SIG-M5 treated with dmso at 0.1 percent for 504 hours (cell line): Measurements from ENCODE around the gene FIGNL2.

Source experiments
- DNase-seq: peaks from one replicate; lab custom pipeline; 2025; ENCODE audit not compliant: unreplicated experiment; lab: John Stamatoyannopoulos, UW

FIGNL2 gene

GRCh38 chr12:51874000-51874399 is 25.5 kb upstream of the FIGNL2 start:
- no peak for DNase-seq

DNA sequence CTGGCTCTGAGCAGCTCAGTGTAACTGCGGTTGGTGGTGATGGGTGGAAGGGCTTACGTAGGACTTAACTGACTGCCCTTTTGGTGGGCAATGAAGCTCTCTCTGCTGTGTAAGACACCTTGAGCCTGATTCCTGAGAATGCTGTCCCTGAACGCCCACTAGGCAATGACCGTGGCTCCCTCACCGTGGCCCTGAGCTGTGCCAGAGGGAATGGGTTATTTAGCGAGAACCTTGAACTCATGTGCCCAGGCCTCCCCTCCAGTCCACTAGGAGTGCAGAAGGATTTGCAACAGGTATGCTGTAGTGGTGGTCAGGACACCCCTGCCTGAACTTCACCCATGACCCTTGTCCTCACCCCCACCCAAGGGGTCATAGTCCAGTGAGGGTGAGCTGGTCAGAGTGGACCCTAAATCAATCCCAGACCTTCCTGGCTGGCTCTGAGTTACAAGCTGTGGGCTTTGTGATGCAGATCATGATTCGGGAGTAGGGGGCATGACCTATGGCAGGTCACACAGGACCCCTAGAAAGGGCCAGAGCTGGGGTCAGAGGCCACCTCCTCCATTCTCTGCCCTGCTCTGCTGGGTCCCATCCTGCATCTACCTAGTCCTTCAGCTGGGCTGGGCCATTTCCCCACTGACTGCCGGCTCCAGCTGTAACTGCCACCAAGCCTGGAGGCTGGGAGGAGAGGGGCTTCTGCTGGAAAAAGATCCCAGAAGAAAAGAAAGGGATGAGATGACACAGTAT is 24.9 kb upstream of the FIGNL2 start:
- no peak for DNase-seq

- no peak for DNase-seq
These were observed 24.1 kb upstream of the FIGNL2 start for GRCh38 chr12:51872689-51872981.

GRCh38 chr12:51871918-51872688 is 23.6 kb upstream of the FIGNL2 start:
- no peak for DNase-seq

DNA sequence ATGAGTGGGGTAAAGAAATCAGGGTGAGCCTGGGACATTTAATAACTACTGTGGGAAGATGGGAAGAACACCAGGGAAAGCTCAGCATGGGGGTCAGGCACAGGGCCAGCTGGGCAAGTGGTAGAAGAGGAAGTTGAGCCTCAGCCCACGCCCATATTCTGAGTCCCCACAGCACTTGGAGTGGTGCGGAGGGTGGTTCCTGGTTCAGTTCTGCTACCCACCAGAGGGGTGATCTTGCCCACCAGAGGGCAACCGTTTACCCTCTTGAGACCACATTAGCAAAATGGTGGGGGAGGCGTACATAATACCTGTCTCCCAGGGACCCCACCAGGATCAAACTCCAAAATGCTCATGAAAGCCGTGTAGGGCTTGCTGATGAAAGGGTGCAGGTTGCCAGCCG is 22.6 kb upstream of the FIGNL2 start:
- DNase-seq: peak; percentile 47

- no peak for DNase-seq
These were observed 22.0 kb upstream of the FIGNL2 start for GRCh38 chr12:51870504-51870903.

DNA sequence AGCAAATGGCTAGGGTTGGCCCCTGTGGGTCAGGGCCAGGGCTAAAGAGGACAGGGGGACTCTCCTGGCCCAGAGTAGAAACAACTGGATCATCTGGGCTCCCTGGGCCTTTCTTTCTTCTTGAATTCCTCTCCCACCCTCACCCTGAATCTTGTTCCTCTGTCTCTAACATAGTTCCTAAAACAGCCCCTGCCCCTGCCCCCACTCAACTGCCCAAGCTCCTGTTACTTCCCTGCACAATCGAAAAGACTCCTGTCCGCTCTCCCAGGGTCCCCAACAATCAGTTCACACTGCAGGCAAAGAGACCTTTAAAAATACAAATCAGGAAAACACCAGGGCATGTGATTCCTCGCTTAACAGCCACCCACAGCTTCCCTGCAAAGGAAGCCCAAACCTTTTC is 21.4 kb upstream of the FIGNL2 start:
- no peak for DNase-seq

DNA sequence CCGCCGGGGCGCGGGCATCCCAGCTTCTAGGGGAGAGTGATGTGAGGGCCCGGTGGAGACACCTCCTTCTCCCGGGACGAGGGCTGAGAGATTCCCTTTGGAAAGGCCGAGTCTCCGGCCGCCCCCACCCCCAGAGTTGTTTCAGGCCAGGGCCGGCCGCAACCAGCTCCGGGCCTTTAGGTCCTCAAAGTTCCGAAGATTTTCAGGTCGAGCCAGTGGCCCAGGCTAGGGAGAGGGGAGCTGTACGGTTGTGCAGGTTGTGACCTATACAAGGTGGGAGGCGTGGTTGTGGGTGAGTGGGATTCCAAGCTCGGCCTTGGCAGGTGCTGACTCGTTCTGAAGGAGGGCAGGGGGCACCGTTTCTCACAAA is 21.0 kb upstream of the FIGNL2 start:
- DNase-seq: no peak

- no peak for DNase-seq
These were observed 20.4 kb upstream of the FIGNL2 start for GRCh38 chr12:51868821-51869495.

- no peak for DNase-seq
These were observed 19.4 kb upstream of the FIGNL2 start for GRCh38 chr12:51867796-51868428.

DNA sequence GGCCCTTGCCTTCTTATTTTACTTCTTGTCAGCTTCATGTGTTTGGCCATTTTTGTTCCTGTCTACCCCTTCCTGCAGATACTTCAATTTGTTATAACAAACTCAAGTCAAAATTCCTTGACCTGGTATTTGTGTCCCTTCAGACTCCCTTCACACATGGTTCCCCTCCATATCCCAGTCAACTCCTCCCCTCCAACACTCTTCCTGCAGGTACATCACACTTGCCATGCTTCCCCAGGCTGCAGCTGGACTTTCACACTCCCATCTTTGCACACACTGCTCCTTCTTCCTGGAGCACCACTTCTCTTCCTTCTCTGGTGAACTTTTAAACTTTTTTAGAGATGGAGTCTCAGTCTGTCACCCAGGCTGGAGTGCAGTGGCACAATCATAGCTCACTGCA is 18.9 kb upstream of the FIGNL2 start:
- DNase-seq: no peak

DNA sequence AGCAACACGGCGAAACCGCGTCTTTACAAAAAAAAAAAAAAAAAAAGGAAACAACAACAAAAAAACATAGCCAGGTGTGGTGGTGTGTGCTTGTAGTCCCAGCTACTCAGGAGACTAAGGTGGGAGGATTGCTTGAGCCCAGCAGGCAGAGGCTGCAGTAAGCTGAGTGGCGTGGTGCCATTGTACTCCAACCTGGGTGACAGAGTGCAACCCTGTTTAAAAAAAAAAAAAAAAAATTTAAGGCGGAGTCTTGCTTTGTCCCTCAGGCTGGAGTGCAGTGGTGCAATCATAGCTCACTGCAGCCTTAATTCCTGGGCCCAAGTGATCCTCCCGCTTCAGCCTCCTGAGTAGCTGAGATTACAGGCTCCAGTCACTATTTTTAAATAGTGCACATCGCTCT is 18.2 kb upstream of the FIGNL2 start:
- DNase-seq: no peak

GRCh38 chr12:51866324-51866723 is 17.8 kb upstream of the FIGNL2 start:
- no peak for DNase-seq

DNA sequence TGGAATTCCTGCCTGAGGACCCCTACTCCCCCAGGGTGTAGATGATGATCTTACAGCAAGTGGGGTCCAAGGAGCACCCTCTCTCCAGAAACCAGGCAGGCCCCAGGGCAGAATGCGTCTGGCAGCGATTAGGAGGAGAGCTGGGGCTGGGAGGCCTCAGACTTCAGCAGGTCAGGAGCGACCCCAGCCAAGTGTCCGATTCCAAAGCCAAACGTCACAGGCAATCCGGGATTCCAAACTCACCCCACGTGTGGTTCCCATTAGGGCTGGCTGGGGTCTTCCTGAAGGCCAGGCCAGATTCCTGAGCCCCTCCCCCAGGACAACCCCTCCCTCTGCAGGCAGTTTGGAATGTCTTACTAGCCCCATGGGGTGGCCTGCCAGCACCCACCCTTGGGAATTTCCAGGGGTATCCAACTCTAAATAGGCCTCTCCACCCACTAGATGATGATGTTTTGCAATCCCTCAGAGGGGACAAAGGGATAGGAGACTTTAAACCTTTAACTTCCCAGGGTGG is 17.3 kb upstream of the FIGNL2 start:
- DNase-seq: no peak

DNA sequence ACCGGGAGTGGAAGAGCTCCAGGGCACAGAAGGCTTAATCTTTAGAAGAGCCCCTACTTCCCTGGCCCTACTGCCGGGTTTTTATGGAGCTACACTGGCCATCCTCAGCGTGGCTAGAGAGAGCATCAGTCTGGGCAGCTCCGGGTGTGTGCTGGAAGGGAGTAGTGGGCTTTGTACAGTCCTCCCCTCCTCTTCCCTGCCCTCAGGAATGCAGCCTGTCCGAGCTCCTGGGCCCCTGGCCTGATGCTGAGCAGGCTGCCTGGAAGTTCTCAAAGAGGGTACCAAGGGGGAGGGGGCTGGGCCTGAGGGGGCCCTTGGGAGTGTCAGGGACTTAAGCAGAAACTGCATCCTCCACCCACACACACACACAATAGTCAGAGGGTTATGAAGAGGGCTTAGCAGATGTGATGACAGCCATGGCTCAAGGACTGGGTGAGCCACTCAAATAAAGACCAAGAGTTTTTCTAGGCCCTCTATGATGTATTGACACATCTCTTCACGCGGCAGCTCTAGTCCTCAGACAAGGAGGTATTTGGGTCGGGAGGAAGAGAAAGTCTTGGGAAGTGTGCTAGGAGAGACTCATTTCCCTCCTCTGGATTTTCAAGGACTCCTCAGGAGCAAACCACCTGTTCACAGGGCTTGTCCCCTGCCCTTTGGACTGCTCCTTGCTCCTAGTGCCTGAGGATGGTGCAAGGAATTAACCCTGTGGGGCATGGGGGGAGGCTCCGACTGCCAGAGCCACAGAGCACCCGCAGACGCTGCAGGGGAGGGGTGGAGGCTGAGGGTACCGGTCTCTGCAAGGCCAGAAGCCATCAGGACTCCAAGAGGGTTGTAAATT is 16.5 kb upstream of the FIGNL2 start:
- no peak for DNase-seq

DNA sequence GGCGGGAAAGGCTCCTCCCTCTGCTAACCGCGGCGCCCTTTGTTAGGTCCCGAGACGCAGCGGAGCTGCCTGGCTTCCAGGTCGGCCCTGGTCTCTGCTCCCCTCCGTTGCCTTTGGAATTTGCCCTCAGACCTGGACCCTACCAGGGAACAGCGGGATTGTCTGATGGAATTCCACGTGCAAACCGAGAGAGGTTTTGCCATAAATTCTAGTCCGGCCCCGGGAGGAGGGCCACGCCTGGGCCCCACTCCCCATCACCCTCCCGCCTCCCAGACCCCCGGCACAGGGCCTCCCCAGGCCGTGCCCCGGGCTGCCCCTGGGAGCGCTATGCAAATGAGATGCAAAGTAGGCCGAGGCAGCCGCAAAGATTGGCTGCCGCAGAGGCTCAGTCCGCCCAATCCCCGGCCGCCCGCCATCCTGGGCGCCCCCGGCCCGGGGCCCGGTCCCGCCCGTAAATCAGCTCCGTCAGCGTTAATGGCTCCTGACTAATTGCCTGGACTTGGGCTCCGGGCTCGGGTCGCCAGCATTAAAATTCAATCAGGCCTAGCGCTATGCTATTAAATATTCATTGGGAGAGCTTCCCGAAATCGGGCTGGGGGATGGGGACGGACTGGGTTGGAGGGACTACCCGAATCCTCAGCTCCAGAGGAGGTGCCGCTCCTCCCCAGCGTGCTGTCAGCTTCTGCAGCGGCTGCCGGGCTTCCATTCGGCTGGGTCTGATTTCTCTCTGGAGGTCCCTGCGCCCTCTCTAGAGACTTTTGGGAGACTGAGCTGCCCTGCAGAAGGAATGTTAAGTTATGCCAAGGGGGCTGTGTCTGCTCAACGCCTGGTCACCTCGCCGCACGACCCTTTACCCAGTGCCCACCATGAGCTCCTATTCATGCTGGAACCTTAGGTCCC is 15.7 kb upstream of the FIGNL2 start:
- DNase-seq: no peak

- DNase-seq: no peak
These were observed 14.9 kb upstream of the FIGNL2 start for GRCh38 chr12:51863363-51863932.

DNA sequence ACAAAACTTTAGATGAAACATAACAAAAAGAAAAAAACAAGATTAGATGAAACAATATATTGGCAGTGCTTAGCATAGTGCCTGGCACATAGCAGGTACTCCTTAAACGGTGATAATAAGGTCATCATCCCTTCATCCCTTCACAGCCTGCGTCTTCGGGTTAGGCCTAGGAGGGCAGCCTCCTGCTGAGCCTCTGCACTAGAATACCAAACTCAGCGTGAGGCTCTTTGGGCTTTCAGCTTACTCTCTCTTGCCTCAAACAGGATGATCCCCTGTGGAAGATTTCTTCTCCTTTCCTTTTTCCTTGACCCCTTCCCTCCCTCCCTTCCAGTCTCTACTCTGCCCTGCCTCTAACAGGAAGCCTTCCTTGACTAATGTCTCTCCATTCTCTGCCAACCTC is 14.4 kb upstream of the FIGNL2 start:
- no peak for DNase-seq

DNA sequence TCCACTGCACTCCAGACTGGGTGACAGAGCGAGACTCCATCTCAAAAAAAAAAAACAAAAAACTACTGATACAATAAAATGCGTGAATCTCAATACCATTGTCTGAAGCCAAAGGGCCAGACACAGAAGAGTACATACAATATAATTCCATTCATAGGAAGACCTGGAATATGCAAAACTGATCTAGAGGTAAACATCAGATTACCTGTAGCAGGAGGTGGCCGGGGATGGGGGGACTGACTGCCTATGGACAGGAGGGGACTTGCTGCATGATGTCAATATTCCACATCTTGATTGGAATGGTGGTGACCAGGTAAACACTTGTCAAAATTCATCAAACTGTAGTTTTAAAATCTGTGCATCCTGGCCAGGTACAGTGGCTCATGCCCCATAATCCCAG is 12.5 kb upstream of the FIGNL2 start:
- no peak for DNase-seq
